Glomerular endothelial cell (primary cell): ENCODE data around the gene KCNJ11. TPM values are rescaled to one million over a fixed set of nuclear protein-coding genes. Genes with fewer than 3 reads are reported as not detected.

Experiments
- DNase-seq: peaks from one replicate; pipeline ENCODE4 v3.0.0-alpha.2; 2011; ENCODE audit warnings: low read depth, low spot score; ENCODE audit errors: extremely low read depth
- total RNA-seq: library from RNA; depleted of rRNA; stranded (reverse); fragments of >200 nt; gene quantifications from 2 replicates; pipeline ENCODE4 v1.2.3, GENCODE V29; 2015

Gene KCNJ11
- total RNA-seq, 1 donor from 2014 or later, result not detected

GRCh38 chr11:17410606-17411379 is 22.3 kb upstream of the KCNJ11 start:
- no peak for DNase-seq

GRCh38 chr11:17408641-17409040 is 20.2 kb upstream of the KCNJ11 start:
- DNase-seq, result no peak

GRCh38 chr11:17408026-17408425 is 19.6 kb upstream of the KCNJ11 start:
- DNase-seq, result no peak

GRCh38 chr11:17407575-17407974 is 19.1 kb upstream of the KCNJ11 start:
- DNase-seq, result no peak

- no peak for DNase-seq
These were observed 18.3 kb upstream of the KCNJ11 start for GRCh38 chr11:17406818-17407149.

GRCh38 chr11:17406082-17406817 is 17.8 kb upstream of the KCNJ11 start:
- DNase-seq, result no peak

GRCh38 chr11:17405232-17406005 is 17.0 kb upstream of the KCNJ11 start:
- no peak for DNase-seq

- no peak for DNase-seq
These were observed 15.7 kb upstream of the KCNJ11 start for GRCh38 chr11:17403980-17404759.

- no peak for DNase-seq
These were observed 14.0 kb upstream of the KCNJ11 start for GRCh38 chr11:17402486-17402885.

GRCh38 chr11:17401841-17402240 is 13.4 kb upstream of the KCNJ11 start:
- no peak for DNase-seq

GRCh38 chr11:17401316-17401715 is 12.9 kb upstream of the KCNJ11 start:
- DNase-seq, result no peak

- DNase-seq, result no peak
These were observed 11.8 kb upstream of the KCNJ11 start for GRCh38 chr11:17400048-17400775.

- DNase-seq, result no peak
These were observed 10.8 kb upstream of the KCNJ11 start for GRCh38 chr11:17399236-17399635.

- no peak for DNase-seq
These were observed 9.0 kb upstream of the KCNJ11 start for GRCh38 chr11:17397311-17398002.

- no peak for DNase-seq
These were observed 8.3 kb upstream of the KCNJ11 start for GRCh38 chr11:17396598-17397310.

- DNase-seq, result no peak
These were observed 7.5 kb upstream of the KCNJ11 start for GRCh38 chr11:17395978-17396377.

- DNase-seq, result no peak
These were observed 7.1 kb upstream of the KCNJ11 start for GRCh38 chr11:17395554-17395961.

- no peak for DNase-seq
These were observed 6.4 kb upstream of the KCNJ11 start for GRCh38 chr11:17394743-17395390.
